ENCODE data around the gene PYGM. TPM values are rescaled to one million over a fixed set of nuclear protein-coding genes. Genes with fewer than 3 reads are reported as not detected.

PYGM gene
- total RNA-seq, 1 experiment from 2014 or later = 1.4 TPM

GRCh38 chr11:64787526-64788320 is 27.9 kb upstream of the PYGM start:
- no peaks in the 10 kb centered on the region for H3K36me3 Mint-ChIP-seq (ENCODE audit: insufficient read depth, unreplicated experiment)
- H3K9me3 Mint-ChIP-seq (ENCODE audit: unreplicated experiment) = no peaks in the 10 kb centered on the region
- Histone ChIP-seq H3K4me1 (no peaks in the 10 kb centered on the region), H3K4me3 (ENCODE audit: low read depth, low read length) (no peak overlapping the region), H3K27me3 (replicated peaks; ENCODE audit: control insufficient read depth, insufficient read depth, low read length) (no peaks in the 10 kb centered on the region), H3K36me3 (ENCODE audit: control insufficient read depth, insufficient read depth, low read length) (no peaks in the 10 kb centered on the region), H3K9me3 (no peaks in the 10 kb centered on the region)
- H3K4me1 Mint-ChIP-seq (ENCODE audit: low read depth, unreplicated experiment) = no peaks in the 10 kb centered on the region
- peak; percentile 76 to 89 for TF ChIP-seq CTCF (IDR thresholded peaks at IDR 0.05; ENCODE audit: insufficient read depth in 1 of 2, low read depth in 1 of 2, low read length in 1 of 2, severe bottlenecking in 1 of 2, unreplicated experiment in 1 of 2)
- POLR2A ChIA-PET = no interaction called here
- peak; percentile 61 to 71 for DNase-seq
- intact Hi-C loops (cut with micrococcal nuclease; ENCODE audit: unreplicated experiment) = no loop called here
- BruUV-seq (replicated peaks) = no TSS peak
- no peak overlapping the region for H3K4me3 Mint-ChIP-seq (ENCODE audit: unreplicated experiment)
- no peaks in the 10 kb centered on the region for H3K27me3 Mint-ChIP-seq (ENCODE audit: insufficient read depth, unreplicated experiment)
- no peak overlapping the region for H3K27ac Mint-ChIP-seq (ENCODE audit: unreplicated experiment)
- CTCF ChIA-PET = interaction anchor here (0.6 to 1.1 kb wide), 8 partner anchors 9 to 222 kb away, joined by 3 to 10 read pairs (median 4); partner anchors contain the start of genes BATF2, MAP4K2, MEN1 and SF1

GRCh38 chr11:64786308-64786707 is 26.5 kb upstream of the PYGM start:
- Histone ChIP-seq H3K4me1 (no peaks in the 10 kb centered on the region), H3K9me3 (no peaks in the 10 kb centered on the region), H3K4me3 (ENCODE audit: low read depth, low read length) (no peak overlapping the region), H3K36me3 (ENCODE audit: control insufficient read depth, insufficient read depth, low read length) (no peaks in the 10 kb centered on the region), H3K27me3 (replicated peaks; ENCODE audit: control insufficient read depth, insufficient read depth, low read length) (no peaks in the 10 kb centered on the region)
- peak in 1 of 2 experiments; percentile 17 for DNase-seq
- intact Hi-C loops (cut with micrococcal nuclease; ENCODE audit: unreplicated experiment) = no loop called here
- ChIA-PET CTCF (interaction anchor here (0.7 kb wide), 1 partner anchor 103 kb away, joined by 4 read pairs; no protein-coding TSS in a partner anchor), POLR2A (no interaction called here)
- no peaks in the 10 kb centered on the region for H3K36me3 Mint-ChIP-seq (ENCODE audit: insufficient read depth, unreplicated experiment)
- H3K27me3 Mint-ChIP-seq (ENCODE audit: insufficient read depth, unreplicated experiment) = no peaks in the 10 kb centered on the region
- no peak for TF ChIP-seq CTCF (IDR thresholded peaks at IDR 0.05; ENCODE audit: insufficient read depth in 1 of 2, low read depth in 1 of 2, low read length in 1 of 2, severe bottlenecking in 1 of 2, unreplicated experiment in 1 of 2)
- no peaks in the 10 kb centered on the region for H3K9me3 Mint-ChIP-seq (ENCODE audit: unreplicated experiment)
- H3K27ac Mint-ChIP-seq (ENCODE audit: unreplicated experiment) = no peak overlapping the region
- H3K4me3 Mint-ChIP-seq (ENCODE audit: unreplicated experiment) = no peak overlapping the region
- H3K4me1 Mint-ChIP-seq (ENCODE audit: low read depth, unreplicated experiment) = no peaks in the 10 kb centered on the region
- no TSS peak for BruUV-seq (replicated peaks)

GRCh38 chr11:64784813-64785581 is 25.2 kb upstream of the PYGM start:
- H3K27me3 ChIP-seq (replicated peaks; ENCODE audit: control insufficient read depth, insufficient read depth, low read length) = no peaks in the 10 kb centered on the region
- intact Hi-C loops (cut with micrococcal nuclease; ENCODE audit: unreplicated experiment) = no loop called here
- ChIA-PET CTCF (interaction anchor here (0.6 kb wide), 1 partner anchor 311 kb away, joined by 6 read pairs; the partner anchor contains the start of gene VPS51), POLR2A (interaction anchor here (0.5 kb wide), 1 partner anchor 57 kb away, joined by 5 read pairs; no protein-coding TSS in a partner anchor)
- H3K9me3 ChIP-seq = no peaks in the 10 kb centered on the region
- H3K4me3 Mint-ChIP-seq (ENCODE audit: unreplicated experiment) = no peak overlapping the region
- peaks cover 2% of the 10 kb centered on the region; the same call in 1 of the 2 replicates for H3K4me1 ChIP-seq
- no peaks in the 10 kb centered on the region for H3K27me3 Mint-ChIP-seq (ENCODE audit: insufficient read depth, unreplicated experiment)
- no peak for TF ChIP-seq CTCF (IDR thresholded peaks at IDR 0.05; ENCODE audit: insufficient read depth in 1 of 2, low read depth in 1 of 2, low read length in 1 of 2, severe bottlenecking in 1 of 2, unreplicated experiment in 1 of 2)
- no peak for DNase-seq
- H3K36me3 Mint-ChIP-seq (ENCODE audit: insufficient read depth, unreplicated experiment) = no peaks in the 10 kb centered on the region
- H3K4me3 ChIP-seq (ENCODE audit: low read depth, low read length) = no peak overlapping the region
- H3K27ac Mint-ChIP-seq (ENCODE audit: unreplicated experiment) = no peak overlapping the region
- BruUV-seq (replicated peaks) = no TSS peak
- H3K36me3 ChIP-seq (ENCODE audit: control insufficient read depth, insufficient read depth, low read length) = no peaks in the 10 kb centered on the region; the same call in 1 of the 2 replicates
- H3K9me3 Mint-ChIP-seq (ENCODE audit: unreplicated experiment) = no peaks in the 10 kb centered on the region
- H3K4me1 Mint-ChIP-seq (ENCODE audit: low read depth, unreplicated experiment) = no peaks in the 10 kb centered on the region

Data from Caco-2 (cell line).